ENCODE results near the gene ANAPC16. TPM values are rescaled to one million over a fixed set of nuclear protein-coding genes. Genes with fewer than 3 reads are reported as not detected.

The ANAPC16 gene
- total RNA-seq (10 to 100 TPM; 67.9 to 94.0 TPM), polyA plus RNA-seq (100 to 1,000 TPM in 1 of 2 donors, 10 to 100 TPM in 1; 88.9 to 138 TPM)
- long read RNA-seq, donor 1, transcript ANAPC16-201 (4 exons, 3,195 nt) = major isoform, 55 of 123 reads
- long read RNA-seq, donor 1, transcript ANAPC16-202 (3 exons, 1,828 nt) = minor isoform, 5 of 123 reads
- long read RNA-seq, donor 1, transcript ANAPC16-203 (3 exons, 734 nt) = minor isoform, 9 of 123 reads
- long read RNA-seq, donor 1, partial matches to known transcripts = 21 of 123 reads
- long read RNA-seq, donor 1, other reads (novel, unspliced or antisense) = 33 of 123 reads
- long read RNA-seq, donor 2, transcript ANAPC16-201 (4 exons, 3,195 nt) = major isoform, 22 of 41 reads
- long read RNA-seq, donor 2, partial matches to known transcripts = 0 of 41 reads
- long read RNA-seq, donor 2, other reads (novel, unspliced or antisense) = 17 of 41 reads
- long read RNA-seq, donor 3, transcript ANAPC16-201 (4 exons, 3,195 nt) = major isoform, 32 of 48 reads
- long read RNA-seq, donor 3, partial matches to known transcripts = 0 of 48 reads
- long read RNA-seq, donor 3, other reads (novel, unspliced or antisense) = 14 of 48 reads
- long read RNA-seq, donor 4, transcript ANAPC16-201 (4 exons, 3,195 nt) = major isoform, 13 of 52 reads
- long read RNA-seq, donor 4, partial matches to known transcripts = 18 of 52 reads
- long read RNA-seq, donor 4, other reads (novel, unspliced or antisense) = 13 of 52 reads
- long read RNA-seq, donor 5, transcript ANAPC16-201 (4 exons, 3,195 nt) = major isoform, 46 of 179 reads
- long read RNA-seq, donor 5, transcript ANAPC16-203 (3 exons, 734 nt) = minor isoform, 11 of 179 reads
- long read RNA-seq, donor 5, transcript ANAPC16-205 (5 exons, 3,567 nt) = minor isoform, 6 of 179 reads
- long read RNA-seq, donor 5, partial matches to known transcripts = 76 of 179 reads
- long read RNA-seq, donor 5, other reads (novel, unspliced or antisense) = 36 of 179 reads

- peak; percentile 99 for ATAC-seq (ENCODE audit: insufficient read depth, low FRiP score)
- Histone ChIP-seq H3K27me3 (ENCODE audit: control insufficient read depth in 3 of 3, insufficient read depth in 3 of 3, low read length in 2 of 3) (no peaks in the 10 kb centered on the region), H3K9ac (ENCODE audit: insufficient read depth in 1 of 2, low read length in 2 of 2) (peak within 1 kb of the TSS; percentile 90 to 98), H3K4me3 (peak within 1 kb of the TSS; percentile 49), H3K9me3 (ENCODE audit: control insufficient read depth in 4 of 4, insufficient read depth in 3 of 4, low read length in 3 of 4) (no peaks in the 10 kb centered on the region), H3K36me3 (ENCODE audit: control insufficient read depth in 4 of 4, insufficient read depth in 4 of 4, low read length in 4 of 4) (peaks cover 0 to 14% (median 5%) of the 10 kb centered on the region in 4 donors), H3K4me1 (ENCODE audit: control insufficient read depth in 5 of 5, insufficient read depth in 5 of 5, low read length in 5 of 5) (peaks cover 0 to 20% (median 4%) of the 10 kb centered on the region in 5 donors), H3K27ac (ENCODE audit: low read depth in 1 of 2, low read length in 1 of 2) (peak within 1 kb of the TSS; percentile 94 to 96)
- DNase-seq = peak; percentile 97 to 98 (median 97)
- 0 to 1% methylated on average over 59 to 64 of the region's 64 CpGs for WGBS, 2 donors
- no peak for TF ChIP-seq CTCF (IDR thresholded peaks at IDR 0.05; ENCODE audit: control extremely low read depth, extremely low read depth)
These were observed at the start of gene ANAPC16, which contains the start of gene ASCC1 for GRCh38 chr10:72215611-72216549. ANAPC16 (plus strand) TSS chr10:72216012; CDS start chr10:72223915, 7,903 bp downstream. ASCC1 (minus strand) TSS chr10:72216276; CDS start chr10:72213298, 2,978 bp downstream.

- Histone ChIP-seq H3K36me3 (ENCODE audit: control insufficient read depth in 4 of 4, insufficient read depth in 4 of 4, low read length in 4 of 4) (peaks cover 0 to 3% (median 0%) of the 10 kb centered on the region in 4 donors), H3K4me3 (no peak overlapping the region), H3K4me1 (ENCODE audit: control insufficient read depth in 5 of 5, insufficient read depth in 5 of 5, low read length in 5 of 5) (peaks cover 0 to 5% (median 0%) of the 10 kb centered on the region in 5 donors), H3K27me3 (ENCODE audit: control insufficient read depth in 3 of 3, insufficient read depth in 3 of 3, low read length in 2 of 3) (no peaks in the 10 kb centered on the region), H3K9ac (ENCODE audit: insufficient read depth in 1 of 2, low read length in 2 of 2) (no peak overlapping the region), H3K9me3 (ENCODE audit: control insufficient read depth in 4 of 4, insufficient read depth in 3 of 4, low read length in 3 of 4) (no peaks in the 10 kb centered on the region), H3K27ac (ENCODE audit: low read depth in 1 of 2, low read length in 1 of 2) (no peak overlapping the region)
- no peak for ATAC-seq (ENCODE audit: insufficient read depth, low FRiP score)
- TF ChIP-seq CTCF (IDR thresholded peaks at IDR 0.05; ENCODE audit: control extremely low read depth, extremely low read depth) = no peak
- peak in 2 of 3 donors; percentile 26 to 34 for DNase-seq
- 91 to 96% methylated on average over 3 of the region's 3 CpGs for WGBS, 2 donors
These were observed 48.7 kb upstream of the ANAPC16 start for GRCh38 chr10:72167118-72167517.

- Histone ChIP-seq H3K4me1 (ENCODE audit: control insufficient read depth in 5 of 5, insufficient read depth in 5 of 5, low read length in 5 of 5) (peaks cover 0 to 13% (median 0%) of the 10 kb centered on the region in 5 donors), H3K27me3 (ENCODE audit: control insufficient read depth in 3 of 3, insufficient read depth in 3 of 3, low read length in 2 of 3) (no peaks in the 10 kb centered on the region), H3K4me3 (no peak overlapping the region), H3K27ac (ENCODE audit: low read depth in 1 of 2, low read length in 1 of 2) (no peak overlapping the region), H3K9me3 (ENCODE audit: control insufficient read depth in 4 of 4, insufficient read depth in 3 of 4, low read length in 3 of 4) (no peaks in the 10 kb centered on the region), H3K9ac (ENCODE audit: insufficient read depth in 1 of 2, low read length in 2 of 2) (no peak overlapping the region), H3K36me3 (ENCODE audit: control insufficient read depth in 4 of 4, insufficient read depth in 4 of 4, low read length in 4 of 4) (peaks cover 0 to 3% (median 0%) of the 10 kb centered on the region in 4 donors)
- no peak for TF ChIP-seq CTCF (IDR thresholded peaks at IDR 0.05; ENCODE audit: control extremely low read depth, extremely low read depth)
- peak; percentile 46 for ATAC-seq (ENCODE audit: insufficient read depth, low FRiP score)
- DNase-seq = peak; percentile 14 to 57 (median 37)
- 47 to 77% methylated on average over 4 of the region's 4 CpGs for WGBS, 2 donors
These were observed 45.5 kb upstream of the ANAPC16 start for GRCh38 chr10:72170263-72170662.
